COLO668 (cell line): ENCODE data around the gene DCAF8.

Experiments
- DNase-seq: peaks from one replicate; lab custom pipeline; 2025; ENCODE audit not compliant: unreplicated experiment; lab: John Stamatoyannopoulos, UW

The DCAF8 gene

GRCh38 chr1:160171980-160172379 is 90.4 kb downstream of the DCAF8 start:
- DNase-seq, result no peak

DNA sequence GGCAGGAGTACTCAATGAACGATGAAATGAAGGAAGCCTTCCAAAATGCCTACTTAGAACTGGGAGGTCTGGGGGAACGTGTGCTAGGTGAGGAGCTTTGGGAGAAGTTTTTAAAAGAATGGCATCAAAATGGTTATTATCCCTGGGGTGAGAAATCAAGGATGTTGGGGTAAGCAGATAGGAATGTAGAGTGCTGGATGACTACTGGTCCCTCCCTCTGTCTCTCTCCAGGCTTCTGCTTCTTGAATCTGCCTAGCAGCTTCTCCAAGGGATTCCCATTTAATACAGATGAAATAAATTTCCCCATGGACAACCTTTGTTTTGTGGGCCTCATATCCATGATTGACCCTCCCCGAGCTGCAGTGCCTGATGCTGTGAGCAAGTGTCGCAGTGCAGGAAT is 91.0 kb downstream of the DCAF8 start:
- DNase-seq, result no peak

- DNase-seq, result peak; percentile 36
These were observed 92.6 kb downstream of the DCAF8 start for GRCh38 chr1:160169553-160170399.

GRCh38 chr1:160168609-160169369 is 93.6 kb downstream of the DCAF8 start:
- DNase-seq, result no peak

- DNase-seq, result no peak
These were observed 94.3 kb downstream of the DCAF8 start for GRCh38 chr1:160168016-160168415.

DNA sequence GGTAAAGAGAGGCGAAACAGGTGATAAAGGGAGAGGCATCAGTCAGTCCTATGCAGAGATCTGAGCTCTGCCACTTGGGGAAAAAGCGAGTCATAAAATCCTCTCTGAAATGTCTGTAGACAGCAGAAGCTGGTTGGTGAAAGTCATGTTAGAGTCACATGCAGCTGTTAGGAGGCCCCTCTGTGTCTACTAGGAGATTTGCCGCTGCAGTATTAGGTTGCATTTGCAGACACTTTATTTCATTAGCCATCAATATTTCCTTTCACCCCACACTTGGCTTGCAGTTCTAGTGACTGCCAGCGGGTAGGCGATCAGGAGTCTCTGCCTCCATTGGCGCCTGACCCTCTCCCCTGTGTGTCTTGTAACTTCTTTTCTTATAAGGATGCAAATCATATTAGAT is 94.8 kb downstream of the DCAF8 start:
- DNase-seq, result no peak

GRCh38 chr1:160167056-160167455 is 95.3 kb downstream of the DCAF8 start:
- no peak for DNase-seq

DNA sequence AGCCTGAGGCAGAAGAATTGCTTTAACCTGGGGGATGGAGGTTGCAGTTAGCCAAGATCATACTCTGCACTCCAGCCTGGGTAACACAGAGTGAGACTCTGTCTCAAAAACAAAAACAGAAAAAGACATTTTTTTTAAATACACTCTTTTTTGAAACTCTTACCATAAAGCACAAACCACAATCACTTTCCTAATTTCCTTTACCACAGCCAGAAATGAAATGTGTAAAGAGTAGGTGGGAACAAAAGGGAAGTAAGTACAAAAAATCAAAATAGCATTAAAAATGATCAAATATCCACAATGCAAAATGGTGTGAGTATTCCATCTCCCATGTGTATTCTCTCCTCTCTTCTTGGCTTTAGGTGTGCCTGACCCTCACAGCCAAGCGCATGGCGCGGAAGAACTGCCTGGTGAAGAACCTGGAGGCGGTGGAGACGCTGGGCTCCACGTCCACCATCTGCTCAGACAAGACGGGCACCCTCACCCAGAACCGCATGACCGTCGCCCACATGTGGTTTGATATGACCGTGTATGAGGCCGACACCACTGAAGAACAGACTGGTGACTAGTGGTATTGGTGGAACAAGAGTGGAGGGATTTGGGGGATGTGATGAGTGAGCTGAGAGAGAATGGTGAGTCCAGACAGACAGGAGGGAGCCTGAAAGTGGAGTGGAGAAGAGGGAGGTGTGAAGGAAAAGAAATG is 96.0 kb downstream of the DCAF8 start:
- no peak for DNase-seq
